Measurements from ENCODE around the gene PACS1. TPM values are rescaled to one million over a fixed set of nuclear protein-coding genes. Genes with fewer than 3 reads are reported as not detected.

Gene PACS1
- total RNA-seq, 1 experiment from 2014 or later, result 4.2 TPM

DNA sequence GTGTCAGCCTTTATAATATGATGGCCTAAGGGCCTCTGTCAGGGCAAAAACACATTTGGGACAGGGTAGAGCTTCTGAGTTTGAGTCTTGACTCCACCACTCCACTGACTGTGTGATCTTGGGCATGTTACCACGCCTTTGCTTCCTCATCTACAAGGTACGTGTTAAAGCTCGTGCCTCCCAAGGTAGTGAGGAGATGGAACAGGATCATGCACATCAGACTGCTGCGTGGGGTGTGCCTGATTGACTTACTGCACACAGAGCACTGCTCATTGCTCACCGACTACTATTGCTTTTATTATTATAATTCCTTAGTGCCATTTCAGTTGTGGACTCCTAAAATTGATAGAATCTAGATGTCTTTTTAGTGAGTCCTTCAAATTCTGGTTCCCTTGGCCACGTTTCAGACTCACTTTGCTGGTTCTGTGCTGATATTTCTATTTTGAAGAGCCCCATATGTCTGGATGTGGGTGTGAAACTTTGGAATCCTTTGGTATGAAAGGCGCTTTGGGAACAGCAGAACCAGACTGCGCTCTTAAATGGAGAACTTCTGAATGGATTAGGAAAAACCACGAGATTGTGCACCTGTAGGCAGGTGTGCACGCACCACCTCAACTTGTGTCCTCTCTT lies 154.3 kb downstream of the PACS1 start:
- DNase-seq (ENCODE audit: low read depth), result no peak
- in situ Hi-C loops (cut with HindIII; ENCODE audit: low pct_unique_long_range_greater_than_20kb, low sequenced_read_pairs), result no loop called here

DNA sequence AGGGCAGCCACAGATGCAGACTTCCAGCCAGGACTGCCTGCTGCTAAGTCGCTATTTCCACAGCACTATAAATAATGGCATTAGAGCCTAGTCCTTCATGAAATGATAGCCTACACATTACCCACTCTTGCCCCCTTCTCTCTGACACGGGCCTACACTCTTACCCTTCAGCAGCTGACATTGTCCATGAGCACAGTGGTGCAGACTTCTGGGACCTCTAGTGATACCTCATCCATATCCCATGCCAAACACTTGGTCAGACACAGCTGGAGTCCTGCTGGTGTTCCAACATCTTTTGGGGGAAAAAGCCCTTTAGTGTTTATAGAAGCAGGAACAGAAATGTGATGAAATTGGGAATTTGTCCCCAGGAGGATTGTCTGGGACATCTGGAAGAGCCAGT lies 155.0 kb downstream of the PACS1 start:
- DNase-seq (ENCODE audit: low read depth), result no peak
- in situ Hi-C loops (cut with HindIII; ENCODE audit: low pct_unique_long_range_greater_than_20kb, low sequenced_read_pairs), result no loop called here

DNA sequence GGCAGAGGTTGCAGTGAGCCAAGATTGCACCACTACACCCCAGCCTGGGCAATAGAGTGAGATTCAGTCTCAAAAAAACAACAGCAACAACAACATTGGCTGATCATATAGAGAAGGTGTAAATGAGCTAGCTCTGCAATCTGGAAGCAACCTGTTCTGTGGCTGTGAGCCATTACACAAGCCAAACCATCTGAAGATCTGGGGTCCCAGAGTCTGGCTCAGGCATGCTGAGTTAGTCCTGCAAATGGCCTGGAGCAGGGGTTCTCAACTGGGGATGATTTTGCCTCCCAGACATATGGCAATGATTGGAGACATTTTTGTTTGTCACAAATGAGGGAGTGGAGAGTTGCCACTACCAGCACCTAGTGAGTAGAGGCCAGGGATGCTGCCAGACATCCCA lies 156.0 kb downstream of the PACS1 start:
- DNase-seq (ENCODE audit: low read depth), result no peak
- in situ Hi-C loops (cut with HindIII; ENCODE audit: low pct_unique_long_range_greater_than_20kb, low sequenced_read_pairs), result no loop called here

DNA sequence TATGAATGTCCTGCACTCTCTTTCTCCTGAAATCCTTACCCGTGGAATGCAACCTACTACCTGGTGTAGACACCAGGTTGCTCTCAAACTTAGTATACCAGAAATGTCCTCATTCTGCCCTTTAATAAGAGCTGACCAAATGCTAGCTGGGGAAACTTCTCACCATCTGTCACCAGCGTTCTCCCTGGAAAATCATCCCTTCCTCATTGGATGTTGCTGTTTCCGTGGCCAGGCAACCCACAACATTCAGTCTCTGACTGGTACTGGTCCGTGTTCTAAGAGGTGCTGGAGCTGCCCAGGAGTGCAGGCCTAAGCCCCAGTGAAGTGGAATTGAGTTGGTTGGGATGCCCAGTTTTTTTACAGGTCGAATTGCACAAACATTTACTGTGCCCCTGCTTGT lies 157.6 kb downstream of the PACS1 start:
- no peak for DNase-seq (ENCODE audit: low read depth)
- in situ Hi-C loops (cut with HindIII; ENCODE audit: low pct_unique_long_range_greater_than_20kb, low sequenced_read_pairs), result no loop called here

DNA sequence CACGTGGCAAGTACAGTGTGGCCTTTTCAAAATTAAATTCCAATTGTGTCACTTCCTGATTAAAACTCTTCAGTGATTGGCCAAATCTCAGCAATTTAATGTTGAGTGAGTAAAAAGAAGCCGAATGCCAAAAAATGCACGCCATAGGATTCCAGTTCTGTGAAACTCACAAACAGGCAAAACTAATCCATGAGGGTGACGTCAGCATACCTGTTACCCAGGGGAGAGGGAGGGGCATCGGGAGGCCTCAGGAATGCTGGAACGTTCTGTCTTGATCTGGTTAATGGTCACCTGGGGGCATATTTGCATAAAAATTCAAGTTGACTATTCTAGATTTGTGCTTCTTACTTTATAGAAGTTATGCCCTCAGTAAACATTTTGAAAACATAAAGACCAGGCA lies 158.4 kb downstream of the PACS1 start:
- DNase-seq (ENCODE audit: low read depth), result no peak
- in situ Hi-C loops (cut with HindIII; ENCODE audit: low pct_unique_long_range_greater_than_20kb, low sequenced_read_pairs), result no loop called here

DNA sequence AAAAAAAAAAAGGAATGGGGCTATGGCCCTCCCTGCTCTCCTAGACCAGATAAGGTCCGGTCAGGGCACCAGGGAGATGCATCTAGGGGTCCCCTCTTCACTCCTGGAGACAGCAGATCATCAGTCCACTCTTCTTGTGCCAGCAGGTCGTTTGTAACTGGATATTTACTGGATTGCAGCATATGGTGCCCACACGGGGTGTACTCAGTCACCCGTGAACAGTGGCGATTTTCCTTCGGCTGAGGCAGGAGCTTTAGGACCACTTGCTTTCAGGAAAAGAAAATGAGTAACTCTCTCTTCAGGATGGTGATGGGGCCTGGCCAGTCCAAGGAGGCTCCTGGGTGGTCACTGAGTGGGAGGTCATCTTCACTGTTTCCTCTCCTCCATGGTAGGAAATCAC lies 160.1 kb downstream of the PACS1 start:
- DNase-seq (ENCODE audit: low read depth), result no peak
- in situ Hi-C loops (cut with HindIII; ENCODE audit: low pct_unique_long_range_greater_than_20kb, low sequenced_read_pairs), result no loop called here

DNA sequence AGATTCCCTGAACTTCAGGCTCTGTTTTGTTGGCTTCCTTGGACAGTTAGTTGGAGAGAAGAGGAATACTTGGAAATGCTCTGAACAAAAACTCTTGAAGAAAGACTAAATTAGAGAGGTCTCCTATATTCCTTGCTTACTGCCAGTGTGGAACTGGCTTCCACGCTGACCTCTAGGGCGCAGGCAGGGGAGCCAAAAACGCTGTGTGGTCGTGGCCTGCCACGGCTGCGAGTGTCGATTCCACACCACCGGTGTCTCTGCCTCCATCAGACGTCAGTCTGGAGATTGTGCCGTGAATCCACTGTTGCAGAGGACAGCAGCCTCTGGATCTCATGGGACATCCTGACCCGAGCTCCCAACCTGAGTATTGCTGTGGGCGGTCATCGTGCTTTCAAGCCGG lies 160.9 kb downstream of the PACS1 start:
- DNase-seq (ENCODE audit: low read depth), result no peak
- in situ Hi-C loops (cut with HindIII; ENCODE audit: low pct_unique_long_range_greater_than_20kb, low sequenced_read_pairs), result no loop called here

DNA sequence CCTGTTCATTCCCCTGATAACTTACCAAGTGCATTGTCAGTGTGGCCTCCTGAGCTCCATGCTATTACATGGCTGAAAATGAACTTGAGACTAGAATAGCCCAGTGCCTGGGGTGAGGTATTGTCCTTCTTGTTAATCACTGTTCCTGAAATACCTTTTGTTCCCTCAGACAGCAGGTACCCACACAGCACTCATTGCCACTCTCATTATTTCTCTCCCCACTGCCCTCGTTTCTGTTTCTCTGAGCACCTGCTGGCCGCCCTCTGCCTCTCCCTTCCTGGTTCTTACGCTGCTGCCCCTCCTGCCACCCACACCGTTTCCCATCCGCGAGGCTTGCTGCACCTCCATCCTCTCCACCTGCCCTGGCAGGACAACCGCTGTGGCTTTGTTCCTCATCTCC lies 161.5 kb downstream of the PACS1 start:
- DNase-seq (ENCODE audit: low read depth), result no peak
- in situ Hi-C loops (cut with HindIII; ENCODE audit: low pct_unique_long_range_greater_than_20kb, low sequenced_read_pairs), result no loop called here

DNA sequence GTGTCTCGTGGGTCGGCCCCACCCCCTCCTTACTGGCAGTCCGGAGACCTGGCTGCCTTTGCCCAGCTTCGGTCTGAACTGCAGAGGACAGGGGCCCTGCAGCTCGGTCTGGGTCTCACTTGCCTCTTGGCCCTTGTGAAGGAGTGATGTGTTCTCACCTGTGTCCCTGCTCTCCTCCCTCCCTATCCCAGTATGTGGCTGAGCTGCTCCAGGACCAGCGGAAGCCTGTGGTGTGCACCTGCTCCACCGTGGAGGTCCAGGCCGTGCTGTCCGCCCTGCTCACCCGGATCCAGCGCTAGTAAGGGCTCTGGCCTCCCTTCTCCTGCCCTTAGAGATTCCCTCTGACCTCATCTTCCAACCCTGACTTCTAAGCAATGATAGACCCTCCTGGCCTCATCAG lies 162.7 kb downstream of the PACS1 start:
- in situ Hi-C loops (cut with HindIII; ENCODE audit: low pct_unique_long_range_greater_than_20kb, low sequenced_read_pairs), result no loop called here
- no peak for DNase-seq (ENCODE audit: low read depth)

DNA sequence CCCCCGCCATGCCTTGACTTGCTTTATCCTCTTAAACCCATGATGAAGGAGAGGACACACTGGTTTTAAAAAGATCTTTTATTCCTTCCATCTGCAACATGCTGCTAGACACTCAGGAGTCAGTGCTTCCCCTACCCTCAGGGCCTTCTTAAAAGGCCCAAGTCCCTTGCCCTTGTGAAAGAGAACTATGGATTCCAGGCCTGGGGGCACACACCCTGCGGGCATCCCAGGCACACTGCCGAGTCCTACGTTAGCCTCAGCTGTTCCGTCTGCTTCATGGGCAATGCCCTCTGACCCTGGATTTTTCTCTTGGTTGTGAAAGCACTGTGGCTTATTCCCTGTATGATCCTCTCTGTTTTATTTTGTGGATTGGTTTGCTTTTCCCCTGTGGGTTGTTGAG lies 163.2 kb downstream of the PACS1 start:
- in situ Hi-C loops (cut with HindIII; ENCODE audit: low pct_unique_long_range_greater_than_20kb, low sequenced_read_pairs), result no loop called here

DNA sequence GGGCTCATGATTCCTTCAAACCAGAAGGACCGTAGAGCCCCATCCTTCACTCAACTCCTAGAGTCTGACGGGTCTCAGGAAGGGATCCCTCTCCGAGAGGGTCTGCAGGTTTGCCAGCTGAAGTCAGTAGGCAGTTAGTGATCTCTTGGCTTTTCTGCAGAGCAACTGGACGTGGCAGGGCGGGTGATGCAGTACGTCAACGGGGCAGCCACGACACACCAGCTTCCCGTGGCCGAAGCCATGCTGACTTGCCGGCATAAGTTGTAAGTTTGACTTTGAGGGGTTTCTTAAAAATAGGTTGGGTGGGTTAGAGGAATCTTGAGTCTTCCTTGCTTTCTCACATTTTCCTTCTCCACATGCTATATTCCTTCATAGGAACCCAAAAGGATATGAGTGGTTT lies 165.1 kb downstream of the PACS1 start:
- DNase-seq (ENCODE audit: low read depth), result no peak
- in situ Hi-C loops (cut with HindIII; ENCODE audit: low pct_unique_long_range_greater_than_20kb, low sequenced_read_pairs), result no loop called here

More for the DNA sequence above, 163.2 kb downstream of the PACS1 start:
- no peak for DNase-seq (ENCODE audit: low read depth)

DNA sequence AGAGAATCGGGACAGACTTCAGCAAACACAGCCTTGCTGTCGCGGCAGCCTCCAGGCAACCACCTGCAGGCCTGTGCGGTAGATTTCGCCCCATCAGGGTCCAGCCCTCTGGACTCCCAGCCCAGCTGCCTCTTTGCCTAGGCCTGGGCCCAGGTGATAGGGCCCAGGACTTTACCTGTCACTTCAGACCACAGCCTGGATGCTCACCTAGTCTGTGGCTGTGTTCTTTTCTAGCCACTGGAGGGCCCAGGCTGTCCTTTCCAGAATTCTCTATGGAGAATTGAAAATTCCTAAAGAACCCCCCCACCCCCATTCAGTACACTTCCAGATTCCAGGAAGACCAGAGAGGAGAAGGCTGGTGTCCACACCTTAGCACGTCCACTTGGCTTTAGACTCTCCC lies 167.8 kb downstream of the PACS1 start:
- in situ Hi-C loops (cut with HindIII; ENCODE audit: low pct_unique_long_range_greater_than_20kb, low sequenced_read_pairs), result no loop called here

DNA sequence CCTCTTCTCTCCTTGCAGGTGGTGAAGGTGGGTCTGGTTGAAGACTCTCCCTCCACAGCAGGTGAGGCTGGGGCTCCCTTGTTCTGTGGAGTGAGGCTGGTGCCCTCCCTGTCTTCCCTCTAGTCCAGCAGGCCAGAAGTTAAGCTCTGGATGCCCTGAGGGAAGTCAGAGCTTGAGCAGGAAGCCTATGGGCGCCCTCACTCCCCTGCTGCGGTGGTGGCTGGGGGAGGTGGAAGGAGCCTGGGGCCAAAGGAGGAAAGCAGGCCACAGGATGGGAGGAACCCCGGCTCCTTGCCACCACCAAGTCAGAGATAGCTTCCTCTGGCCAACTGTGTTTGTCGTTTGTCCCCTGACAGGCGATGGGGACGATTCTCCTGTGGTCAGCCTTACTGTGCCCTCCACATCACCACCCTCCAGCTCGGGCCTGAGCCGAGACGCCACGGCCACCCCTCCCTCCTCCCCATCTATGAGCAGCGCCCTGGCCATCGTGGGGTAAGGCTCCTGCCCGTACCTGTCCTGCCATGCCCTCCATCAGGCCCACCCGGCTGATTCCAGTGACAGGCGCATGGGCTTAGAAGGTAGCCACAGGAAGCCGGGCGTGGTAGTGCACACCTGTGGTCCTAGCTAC lies 168.8 kb downstream of the PACS1 start:
- no peak for DNase-seq (ENCODE audit: low read depth)
- in situ Hi-C loops (cut with HindIII; ENCODE audit: low pct_unique_long_range_greater_than_20kb, low sequenced_read_pairs), result no loop called here

More for the DNA sequence above, 167.8 kb downstream of the PACS1 start:
- no peak for DNase-seq (ENCODE audit: low read depth)

DNA sequence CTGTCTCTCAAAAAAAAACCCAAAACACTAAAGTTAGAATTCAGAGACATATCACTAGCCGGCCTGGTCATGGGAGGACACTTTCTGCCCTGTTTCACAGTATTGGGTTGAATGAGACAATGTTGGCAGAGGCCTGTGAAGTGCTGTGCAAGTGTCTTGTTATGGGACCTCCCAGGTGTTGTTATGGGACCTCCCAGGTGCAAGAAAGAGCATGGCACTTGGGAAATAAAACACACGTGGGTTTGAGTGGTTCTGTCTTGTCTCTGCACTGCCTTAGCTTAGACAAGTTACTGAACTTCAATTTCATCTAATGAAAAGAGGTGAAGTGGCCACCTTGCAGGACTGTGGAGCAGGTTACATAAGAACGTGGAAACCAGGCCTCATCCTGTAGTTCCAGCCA lies 169.4 kb downstream of the PACS1 start:
- no peak for DNase-seq (ENCODE audit: low read depth)
- in situ Hi-C loops (cut with HindIII; ENCODE audit: low pct_unique_long_range_greater_than_20kb, low sequenced_read_pairs), result no loop called here

DNA sequence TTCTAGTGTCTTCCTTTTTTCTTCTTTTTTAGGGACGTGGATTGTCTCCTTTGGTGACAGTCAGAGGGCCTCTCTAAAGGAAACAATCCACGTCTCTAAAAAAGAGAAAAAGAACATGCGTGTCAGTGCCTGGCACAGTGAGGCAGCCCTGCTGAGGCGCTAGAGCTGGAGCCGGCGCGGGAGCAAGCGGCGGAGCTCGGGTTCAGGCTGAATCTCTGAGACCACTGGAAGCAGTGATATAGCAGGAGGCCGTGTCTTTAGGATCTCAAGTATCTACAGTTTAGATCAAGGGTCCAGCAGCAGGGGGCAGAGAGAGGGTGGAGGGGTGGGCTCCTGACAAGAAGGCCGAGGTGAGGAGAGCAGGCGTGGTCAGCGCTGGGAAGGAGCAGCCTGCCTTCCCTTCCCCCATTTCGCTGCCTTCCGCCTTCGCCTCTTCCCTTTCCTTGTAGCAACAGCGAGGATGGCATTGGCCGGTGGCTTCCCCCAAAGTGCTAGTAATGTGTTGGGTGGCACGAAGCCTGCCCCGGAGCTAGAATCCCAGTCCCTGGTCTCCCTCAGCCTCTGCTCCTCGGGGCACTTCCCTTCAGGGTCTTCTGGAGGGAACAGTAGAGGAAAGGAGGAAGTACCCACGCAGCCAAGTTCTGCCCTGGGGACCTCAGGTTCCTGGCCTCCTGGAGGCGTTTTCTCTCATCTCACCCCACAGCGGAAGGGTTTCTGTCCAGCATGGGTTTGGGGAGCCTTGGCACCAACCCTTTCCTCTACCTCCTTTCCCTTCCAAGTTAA lies 170.1 kb downstream of the PACS1 start:
- in situ Hi-C loops (cut with HindIII; ENCODE audit: low pct_unique_long_range_greater_than_20kb, low sequenced_read_pairs), result no loop called here
- no peak for DNase-seq (ENCODE audit: low read depth)

DNA sequence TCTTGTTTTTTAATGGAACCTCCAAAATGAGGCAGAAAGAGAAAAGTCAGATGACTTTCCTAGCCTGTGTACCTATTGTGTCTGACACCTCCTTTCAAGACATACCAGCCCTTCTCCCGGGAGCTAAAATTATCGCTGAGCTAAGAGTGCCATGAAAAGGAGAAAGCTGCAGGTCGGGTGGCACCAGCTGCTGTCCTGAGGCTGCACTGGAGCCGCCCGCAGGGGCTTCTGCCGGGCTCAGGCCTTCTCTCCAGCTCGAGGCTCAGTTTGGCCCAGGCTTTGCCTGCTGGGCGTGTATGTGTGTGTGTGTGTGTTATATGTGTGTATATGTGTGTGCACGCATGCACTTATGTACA lies 170.7 kb downstream of the PACS1 start:
- no peak for DNase-seq (ENCODE audit: low read depth)
- in situ Hi-C loops (cut with HindIII; ENCODE audit: low pct_unique_long_range_greater_than_20kb, low sequenced_read_pairs), result no loop called here

DNA sequence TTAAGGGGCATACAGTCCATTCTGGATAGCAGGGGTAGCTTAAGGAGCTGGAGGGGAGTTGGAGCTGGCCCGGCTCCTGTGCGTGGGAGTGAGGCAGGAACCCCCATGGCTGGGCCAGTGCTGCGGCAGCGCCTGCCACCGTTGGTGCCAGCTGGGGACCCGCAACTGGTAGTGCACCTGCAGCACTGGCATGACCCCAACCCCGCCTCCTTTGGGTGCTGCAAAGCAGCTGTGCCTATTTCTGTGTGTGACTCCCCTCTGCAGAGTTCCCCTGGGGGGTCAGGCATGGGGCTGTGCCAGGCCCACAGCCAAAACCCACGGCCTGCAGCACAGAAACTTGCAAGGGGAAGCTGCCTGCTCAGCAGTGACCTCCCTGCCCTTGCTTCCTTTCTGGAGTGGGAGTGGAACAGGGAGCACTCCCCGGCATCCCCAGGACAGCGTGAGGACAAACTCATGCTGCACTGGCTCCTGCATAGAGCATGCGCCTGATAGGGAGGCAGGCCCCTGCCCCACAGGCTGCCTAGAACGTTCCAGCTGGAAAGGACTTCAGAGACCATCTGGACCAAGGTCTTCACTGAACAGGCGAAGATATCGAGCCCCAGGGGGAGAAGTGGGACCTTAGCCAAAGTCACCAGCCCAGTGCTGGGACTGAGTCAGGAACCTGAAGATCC lies 172.2 kb downstream of the PACS1 start:
- in situ Hi-C loops (cut with HindIII; ENCODE audit: low pct_unique_long_range_greater_than_20kb, low sequenced_read_pairs), result no loop called here
- DNase-seq (ENCODE audit: low read depth), result no peak

DNA sequence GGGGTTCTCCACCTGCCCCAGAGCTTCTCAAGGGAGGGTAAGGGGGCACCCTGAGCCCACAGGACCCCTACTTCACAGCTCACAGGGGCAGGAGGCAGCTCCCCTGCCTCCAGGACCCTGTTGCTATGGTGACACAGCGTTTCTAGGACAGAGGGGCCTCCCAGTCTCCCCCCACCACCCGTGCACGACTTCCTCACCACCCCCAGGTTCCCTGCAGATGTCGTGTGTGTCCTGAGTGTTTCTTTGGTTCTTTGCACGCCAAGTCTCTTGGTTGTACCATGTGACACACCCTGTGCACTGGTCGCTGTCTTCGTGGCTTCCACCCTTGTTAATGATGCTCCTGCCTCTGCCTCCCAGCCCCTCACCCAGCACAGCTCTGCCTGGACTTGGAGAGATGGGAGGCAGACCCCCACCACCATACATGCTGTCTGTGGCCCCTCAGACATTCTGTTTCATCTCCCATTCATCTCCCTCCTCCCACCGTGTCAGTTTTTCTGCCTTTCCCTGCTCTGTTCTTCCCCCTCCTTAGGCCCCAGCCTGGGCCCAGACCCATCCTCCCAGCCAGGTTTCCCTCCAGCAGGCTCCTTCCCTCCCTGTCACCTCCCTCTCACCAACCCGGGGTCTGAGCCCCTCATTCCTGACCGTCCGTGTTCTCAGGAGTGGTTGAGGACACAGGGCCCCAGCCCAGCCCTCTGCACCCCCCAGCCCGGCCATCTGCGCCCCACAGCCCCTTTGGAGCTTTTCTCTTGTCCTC lies 173.9 kb downstream of the PACS1 start:
- DNase-seq (ENCODE audit: low read depth), result no peak
- in situ Hi-C loops (cut with HindIII; ENCODE audit: low pct_unique_long_range_greater_than_20kb, low sequenced_read_pairs), result no loop called here

DNA sequence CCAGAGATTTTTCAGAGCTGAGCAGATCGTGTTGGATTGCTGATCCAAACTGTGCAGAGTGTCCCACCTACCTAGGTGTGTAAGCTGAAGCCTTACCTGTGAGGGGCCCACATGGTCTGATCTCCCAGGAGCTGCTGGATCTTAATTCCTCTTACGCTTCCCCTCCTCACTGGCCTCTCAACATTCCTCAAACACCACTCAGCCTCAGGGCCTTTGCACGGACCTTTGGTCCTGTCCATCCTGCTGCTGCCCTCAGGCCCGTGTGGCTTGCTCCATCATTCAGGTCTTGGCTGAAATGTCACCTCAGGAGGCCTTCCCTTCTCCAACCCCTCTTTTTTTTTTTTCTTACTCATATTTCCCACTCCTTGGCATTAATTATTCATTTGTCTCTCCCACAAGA lies 177.2 kb downstream of the PACS1 start:
- no peak for DNase-seq (ENCODE audit: low read depth)
- in situ Hi-C loops (cut with HindIII; ENCODE audit: low pct_unique_long_range_greater_than_20kb, low sequenced_read_pairs), result no loop called here

All from Caki2 (cell line).